HK-2 (cell line): ENCODE results near the gene CDK19.
"Not testable (repeated sequence)": the region's sequence is repeated elsewhere in the genome, so short reads cannot be mapped to it uniquely, and the experiment has no call there.

Experiments used
- DNase-seq: peaks from one replicate; pipeline ENCODE4 v3.0.0-alpha.2; 2018; ENCODE audit not compliant: unreplicated experiment

Gene CDK19

DNA sequence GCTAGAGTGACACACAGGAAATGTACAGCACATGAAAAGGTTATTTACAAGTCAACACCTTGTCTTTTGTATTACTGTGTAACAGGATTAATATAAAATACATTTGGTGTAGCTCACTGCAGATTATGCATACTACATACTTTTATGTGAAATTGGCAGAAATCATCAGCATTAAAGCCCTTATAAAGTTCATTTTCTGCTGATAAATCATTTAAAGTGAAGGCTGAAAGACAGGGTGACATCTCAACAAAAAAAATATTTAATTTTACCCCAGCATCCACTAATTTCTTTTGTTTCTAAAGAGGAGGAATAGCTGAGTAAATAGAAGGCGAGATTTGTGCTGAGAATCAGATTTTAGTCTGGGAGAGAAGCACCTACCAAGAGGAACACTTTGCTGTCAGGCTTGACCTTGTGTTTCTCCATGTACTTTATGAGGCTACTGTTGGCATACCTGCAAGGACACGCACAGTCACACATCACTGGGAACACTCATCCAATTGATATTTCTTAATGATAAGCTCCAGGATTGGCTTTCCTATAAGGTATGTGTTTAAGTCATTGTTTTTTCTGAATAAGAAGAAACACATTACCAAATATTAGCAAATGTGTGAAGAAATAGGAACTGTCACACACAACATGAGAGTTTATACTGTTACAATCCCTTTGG is 192.2 kb downstream of the CDK19 start:
- no peak for DNase-seq

DNA sequence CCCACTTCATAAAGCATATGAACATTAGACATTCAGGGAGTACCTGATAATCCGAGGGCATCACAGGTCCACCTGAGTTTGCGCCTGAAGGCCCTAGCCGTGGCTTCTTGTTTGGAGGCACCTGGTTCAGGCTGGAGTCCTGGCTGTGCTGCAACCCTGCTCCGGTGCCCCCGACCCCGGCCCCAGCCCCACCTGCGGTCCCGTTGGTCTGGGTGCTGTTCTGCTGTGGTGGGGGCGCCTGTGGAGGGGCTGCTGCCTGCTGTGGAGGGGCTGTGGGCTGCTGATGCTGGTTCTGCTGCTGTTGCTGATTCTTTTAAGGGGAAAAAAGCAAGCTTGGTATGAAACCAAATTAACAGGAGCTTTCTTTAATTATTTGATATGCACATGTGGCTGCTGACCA is 194.2 kb downstream of the CDK19 start:
- no peak for DNase-seq

DNA sequence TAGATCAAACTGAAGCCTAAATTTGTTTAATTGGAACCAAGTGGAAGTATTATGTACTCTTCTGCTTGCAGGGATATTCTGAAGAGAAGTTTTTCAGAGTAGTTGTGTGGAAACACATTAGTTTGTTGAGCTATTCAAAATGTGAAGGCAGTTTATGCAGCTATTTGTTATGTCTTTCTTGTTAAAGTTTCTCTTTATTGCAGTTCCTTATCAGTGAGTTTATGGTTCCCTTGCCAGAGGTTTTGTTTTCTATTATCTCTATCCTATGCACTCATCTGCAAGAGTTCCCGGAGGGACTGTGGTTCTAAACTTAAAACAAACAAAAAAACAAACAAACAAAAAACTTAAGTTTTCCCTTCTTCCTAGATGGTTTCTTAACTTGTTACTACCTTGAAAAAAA is 195.2 kb downstream of the CDK19 start:
- no peak for DNase-seq

DNA sequence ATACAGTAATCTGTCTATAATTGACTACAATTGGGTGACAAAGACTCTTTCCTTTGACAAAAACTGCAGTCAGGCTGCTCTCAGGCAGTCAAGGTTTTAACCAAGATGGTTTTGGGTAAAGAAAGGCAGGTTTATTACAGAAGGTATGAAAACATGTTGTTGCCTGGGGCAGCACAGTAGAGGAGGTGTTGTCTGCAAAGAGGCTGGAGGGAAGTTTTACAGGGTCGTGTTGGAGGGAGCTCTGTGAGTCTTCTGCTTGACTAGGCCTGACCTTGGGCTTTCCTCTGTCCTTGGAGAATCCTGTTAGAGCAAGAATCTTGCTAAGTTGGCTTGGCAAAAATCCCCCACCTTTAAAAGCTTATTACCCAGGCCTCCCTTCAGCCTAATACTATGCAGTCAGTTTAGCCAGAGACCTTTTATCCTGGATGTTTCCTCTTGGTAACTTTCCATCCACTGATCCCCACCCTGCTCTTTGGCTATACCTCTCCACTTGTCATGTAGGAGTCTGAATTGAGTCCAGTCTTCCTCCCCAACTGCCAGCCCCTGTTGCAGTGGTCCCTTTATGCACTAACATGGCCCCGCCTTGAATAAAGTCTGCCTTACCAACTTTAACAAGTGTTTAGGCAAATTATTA is 195.9 kb downstream of the CDK19 start:
- no peak for DNase-seq

DNA sequence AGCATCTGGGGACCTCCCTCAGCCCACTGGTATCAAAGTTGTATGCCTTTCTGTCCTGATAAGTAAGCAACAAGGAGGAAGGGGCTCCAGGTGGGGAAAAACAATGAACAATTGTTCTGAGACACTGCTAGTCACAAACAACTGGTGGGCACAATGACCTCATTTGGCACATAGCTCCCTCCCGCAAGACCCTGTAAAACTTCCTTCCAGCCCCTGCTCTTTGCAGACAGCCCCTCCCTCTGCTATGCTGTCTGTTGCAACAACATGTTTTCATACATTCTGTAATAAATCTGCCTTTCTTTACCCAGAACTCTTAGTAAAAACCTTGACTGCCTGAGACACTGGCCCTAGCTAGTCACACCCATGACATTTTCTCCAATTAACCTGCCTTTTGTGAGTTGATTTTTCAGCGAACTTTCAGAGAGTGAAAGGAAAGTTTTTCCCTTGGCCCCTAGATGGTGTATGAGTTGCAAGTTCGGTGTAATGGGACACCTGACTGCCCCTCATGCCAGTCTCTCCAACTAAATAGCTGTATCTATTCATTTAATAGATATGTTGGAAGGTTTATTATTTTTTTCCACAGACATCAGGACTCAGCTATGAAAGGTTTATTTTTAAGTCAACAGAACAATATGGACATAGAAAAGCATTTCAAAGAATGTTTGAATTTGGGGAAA is 196.5 kb downstream of the CDK19 start:
- no peak for DNase-seq

DNA sequence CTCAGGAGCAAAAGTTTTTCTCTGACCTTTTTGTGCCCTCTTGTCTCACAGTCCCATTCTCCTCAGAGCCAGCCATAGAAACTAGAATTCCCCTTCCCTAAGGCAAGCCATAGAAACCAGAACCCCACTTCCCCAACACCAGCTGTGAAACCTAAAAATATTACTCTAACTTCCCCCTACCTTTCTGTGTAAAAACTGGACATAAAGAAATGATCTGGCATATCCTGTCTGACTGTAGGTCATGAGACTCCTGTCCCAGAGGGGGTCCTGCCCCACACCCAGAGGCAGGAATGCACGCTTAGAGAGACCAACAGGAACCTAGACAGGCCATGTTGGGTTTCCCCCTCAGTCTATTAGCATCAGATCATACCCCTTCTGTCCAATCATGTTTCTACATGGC is 198.2 kb downstream of the CDK19 start:
- DNase-seq: no peak

DNA sequence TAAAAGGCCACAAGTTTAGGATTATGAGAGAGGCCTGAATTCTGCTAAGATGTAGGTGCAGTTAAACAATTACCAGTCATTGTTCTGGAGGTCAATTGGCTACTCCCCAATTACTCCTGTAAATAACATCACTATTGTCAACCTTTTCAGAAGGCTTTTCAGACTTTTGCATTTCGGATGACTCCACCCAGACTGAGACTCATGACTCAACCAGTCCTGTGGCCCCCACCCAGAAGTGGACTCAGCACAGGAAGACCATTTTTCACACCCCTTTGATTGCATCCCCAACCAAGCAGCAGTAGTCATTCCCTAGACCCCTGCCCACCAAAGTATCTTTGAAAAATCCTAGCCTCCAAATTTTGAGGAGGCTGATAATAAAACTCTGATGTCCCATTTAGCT is 199.5 kb downstream of the CDK19 start:
- no peak for DNase-seq

DNA sequence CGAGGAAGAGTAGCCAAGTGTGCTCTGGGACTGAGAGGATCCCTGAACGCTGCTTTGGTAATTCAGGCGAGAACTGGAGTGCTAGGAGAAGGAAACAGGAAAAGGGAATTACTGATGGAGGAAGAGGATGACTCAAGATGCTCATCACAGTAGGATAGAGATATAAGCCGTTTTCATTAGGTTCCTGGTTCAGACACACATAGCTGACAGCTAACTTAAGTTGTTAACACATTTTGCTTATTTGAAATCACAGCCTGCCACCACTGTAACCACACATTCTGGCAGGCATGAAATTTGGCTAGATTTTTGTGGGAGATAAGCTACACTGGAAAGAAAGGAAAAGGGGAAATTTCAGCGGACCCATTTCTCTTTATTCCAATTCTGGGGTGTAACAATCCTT is 200.7 kb downstream of the CDK19 start:
- DNase-seq: no peak

DNA sequence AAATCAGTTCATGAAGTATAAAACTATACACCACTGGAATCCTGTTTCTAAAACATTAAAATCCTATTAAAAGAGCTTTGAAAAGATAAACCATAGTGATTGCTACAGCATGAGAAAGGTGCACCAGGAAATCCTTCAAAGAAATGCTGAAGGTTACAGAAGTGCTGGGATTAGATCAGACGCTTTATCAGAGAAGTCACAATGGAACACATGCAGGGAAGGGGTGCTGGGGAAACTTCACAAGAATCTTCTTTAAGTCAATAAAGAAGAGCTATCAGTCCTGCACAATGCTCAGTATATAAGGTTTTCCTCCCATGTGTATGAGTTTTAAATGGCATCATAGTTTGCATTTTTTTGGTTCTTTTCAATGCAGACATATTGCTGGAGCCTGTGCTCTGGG is 201.2 kb downstream of the CDK19 start:
- DNase-seq: no peak

DNA sequence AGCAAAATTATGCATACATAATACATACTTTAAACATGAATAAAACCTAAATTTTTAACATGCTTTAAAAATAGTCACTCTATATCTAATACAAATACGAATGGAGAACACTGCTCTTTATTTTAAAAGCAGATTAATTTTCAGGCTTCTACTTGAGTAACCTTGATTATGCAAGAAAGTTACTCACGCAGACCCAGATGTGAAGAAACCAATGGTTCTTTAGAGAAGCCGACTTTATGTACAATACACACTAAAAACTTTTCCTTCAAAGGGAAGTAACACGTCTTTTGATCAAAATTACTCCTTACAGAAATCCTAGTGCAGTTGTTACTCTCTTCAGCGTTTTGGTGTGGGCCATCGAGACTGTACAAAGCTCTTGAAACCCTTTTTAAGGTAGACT is 201.9 kb downstream of the CDK19 start:
- DNase-seq: no peak

DNA sequence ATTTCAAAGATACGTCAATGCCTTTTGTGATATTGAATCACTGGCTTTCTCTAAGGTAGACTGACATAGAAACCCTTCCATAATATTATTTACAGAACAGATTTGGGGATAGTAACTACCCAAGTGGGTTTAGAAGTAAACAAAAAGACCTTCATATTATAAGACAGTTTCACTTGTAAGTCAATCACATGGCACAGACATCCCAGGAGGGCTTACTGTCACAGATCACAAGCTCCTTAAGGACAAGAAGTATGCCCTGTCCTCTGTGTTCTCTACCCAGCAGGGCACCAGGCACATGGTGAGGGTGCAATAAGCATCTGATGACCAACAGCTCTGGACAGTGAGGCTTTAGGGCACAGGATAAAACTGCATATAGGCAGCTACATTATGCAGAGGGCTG is 203.0 kb downstream of the CDK19 start:
- no peak for DNase-seq

DNA sequence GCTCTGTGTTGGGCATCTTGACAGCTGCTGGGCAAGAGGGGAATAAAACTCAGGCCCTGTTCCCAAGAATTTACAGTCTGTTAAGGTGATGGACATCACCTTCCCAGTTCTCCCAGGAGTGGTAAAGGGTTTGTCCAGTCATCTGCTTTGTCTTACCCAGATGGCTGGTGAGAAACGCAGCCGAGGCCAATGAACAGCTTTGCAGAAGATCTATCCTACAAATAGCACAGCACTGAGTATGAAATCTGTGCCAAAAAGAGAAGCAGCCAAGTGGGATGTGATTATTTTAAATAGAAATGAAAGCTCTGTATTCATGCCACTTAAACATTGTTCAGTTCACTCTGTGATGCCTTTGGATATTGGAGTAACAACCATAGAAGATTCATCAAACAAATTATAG is 206.2 kb downstream of the CDK19 start:
- DNase-seq: no peak

DNA sequence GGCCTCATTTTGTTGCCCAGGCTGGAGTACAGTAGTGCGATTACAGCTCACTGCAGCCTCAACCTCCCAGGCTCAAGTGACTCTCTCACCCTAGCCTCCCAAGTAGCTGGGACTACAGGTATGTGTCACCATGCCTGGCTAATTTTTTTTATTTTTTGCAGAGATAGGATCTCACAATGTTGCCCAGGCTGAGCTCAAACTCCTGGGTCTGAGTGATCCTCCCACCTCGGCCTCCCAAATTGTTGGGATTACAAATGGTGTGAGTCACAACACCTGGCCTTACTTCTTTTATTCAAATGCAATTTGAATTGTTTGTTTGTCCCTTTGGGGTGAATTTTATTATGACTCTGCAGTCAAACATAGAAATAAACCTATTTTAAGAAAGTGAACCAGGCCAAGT is 207.1 kb downstream of the CDK19 start:
- no peak for DNase-seq

DNA sequence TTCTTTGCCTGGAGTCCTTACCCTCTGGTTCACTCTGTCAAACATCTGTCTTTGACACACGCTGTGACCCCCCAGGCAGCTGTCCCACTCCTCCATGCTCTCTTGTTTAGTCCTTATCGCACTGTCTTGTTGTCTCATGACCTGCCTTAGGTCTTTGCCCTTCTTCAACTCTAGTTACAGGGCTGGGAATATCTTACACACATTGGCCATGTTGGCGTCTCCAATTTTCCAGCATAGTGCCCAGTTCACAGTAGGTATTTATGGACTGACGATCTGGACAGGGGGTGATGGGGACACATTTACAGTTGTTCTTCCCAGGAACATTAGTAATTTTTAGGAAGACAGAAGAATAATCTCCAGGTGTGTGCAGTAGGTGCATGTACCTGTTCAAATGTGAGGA is 209.1 kb downstream of the CDK19 start:
- no peak for DNase-seq

DNA sequence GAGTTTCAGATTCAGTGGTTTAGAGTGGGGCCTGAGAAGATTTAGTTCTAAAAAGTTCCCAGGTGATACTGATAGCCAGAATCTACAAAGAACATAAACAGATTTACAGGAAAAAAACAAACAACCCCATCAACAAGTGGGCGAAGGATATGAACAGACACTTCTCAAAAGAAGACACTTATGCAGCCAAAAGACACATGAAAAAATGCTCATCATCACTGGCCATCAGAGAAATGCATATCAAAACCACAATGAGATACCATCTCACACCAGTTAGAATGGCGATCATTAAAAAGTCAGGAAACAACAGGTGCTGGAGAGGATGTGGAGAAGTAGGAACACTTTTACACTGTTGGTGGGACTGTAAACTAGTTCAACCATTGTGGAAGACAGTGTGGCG is 214.6 kb downstream of the CDK19 start:
- DNase-seq: not testable (repeated sequence)

DNA sequence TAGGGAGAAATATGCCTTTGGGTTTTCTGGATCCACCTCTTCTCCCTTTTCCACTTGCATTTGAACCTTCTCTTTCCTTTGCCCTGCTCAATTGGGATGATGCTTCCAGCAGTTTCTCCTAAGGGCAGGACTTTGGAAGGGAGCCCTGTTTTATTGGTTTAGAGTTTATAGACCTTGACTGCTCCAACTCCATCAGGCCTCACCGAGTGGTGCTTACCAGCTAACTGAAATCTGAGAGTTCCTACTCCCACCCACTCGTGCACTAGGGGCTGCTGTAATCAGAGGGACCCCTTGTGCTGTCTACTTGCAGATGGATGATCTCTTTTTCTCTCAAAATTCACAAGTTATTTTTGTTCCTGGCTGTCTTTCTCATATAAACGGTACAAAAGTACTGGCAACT is 217.5 kb downstream of the CDK19 start:
- no peak for DNase-seq

DNA sequence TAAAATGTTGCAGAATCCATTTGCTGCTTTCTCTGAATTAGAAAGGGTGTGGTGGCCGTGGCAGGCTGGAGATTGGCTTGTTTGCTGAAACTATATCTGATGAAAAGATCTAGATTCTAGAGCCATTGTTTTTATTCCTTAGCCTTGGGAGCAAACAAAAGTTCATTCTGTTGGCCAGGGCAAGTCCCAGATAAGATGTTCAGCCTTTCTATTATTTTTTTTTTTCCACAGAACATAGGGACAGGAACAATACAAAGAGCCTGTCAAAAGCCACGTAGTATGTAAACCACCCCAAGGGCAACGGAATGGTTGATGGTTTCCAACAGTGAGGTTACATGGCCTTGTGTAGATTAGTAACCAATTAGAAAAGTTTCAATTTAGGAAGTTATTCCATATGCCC is 218.9 kb downstream of the CDK19 start:
- DNase-seq: no peak

DNA sequence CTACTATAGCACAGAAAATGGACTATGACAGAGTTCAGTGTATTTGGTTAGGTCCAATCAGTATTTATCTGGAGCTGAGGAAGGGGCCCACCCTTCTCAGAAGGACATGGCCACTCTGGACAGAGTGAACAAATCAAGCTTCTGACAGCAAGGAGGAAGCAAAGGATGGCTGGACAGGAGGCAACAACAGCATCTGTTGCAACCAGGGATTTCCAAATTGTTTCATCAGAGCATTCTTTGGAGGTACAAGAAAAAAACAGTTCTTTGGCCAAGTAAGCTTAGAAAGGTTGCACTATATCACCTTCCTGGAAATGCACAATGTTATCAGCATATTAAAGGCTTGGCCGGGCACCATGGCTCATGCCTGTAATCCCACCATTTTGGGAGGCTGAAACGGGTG is 220.2 kb downstream of the CDK19 start:
- DNase-seq: no peak

DNA sequence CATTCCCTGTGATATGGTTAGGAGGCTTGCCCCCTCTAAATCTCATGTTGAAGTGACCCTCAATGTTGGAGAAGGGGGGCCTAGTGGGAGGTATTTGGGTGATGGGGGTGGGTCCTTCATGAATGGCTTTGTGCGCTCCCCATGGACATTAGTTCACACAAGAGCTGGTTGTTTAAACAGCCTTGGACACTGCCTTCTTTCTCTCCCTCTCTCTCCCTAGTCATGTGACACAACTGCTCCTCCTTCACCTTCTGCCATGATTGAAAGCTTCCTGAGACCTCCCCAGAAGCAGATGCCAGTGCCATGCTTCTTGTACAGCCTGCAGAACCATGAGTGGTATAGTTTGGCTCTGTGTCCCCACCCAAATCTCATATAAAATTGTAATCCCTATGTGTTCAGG is 221.6 kb downstream of the CDK19 start:
- DNase-seq: no peak

DNA sequence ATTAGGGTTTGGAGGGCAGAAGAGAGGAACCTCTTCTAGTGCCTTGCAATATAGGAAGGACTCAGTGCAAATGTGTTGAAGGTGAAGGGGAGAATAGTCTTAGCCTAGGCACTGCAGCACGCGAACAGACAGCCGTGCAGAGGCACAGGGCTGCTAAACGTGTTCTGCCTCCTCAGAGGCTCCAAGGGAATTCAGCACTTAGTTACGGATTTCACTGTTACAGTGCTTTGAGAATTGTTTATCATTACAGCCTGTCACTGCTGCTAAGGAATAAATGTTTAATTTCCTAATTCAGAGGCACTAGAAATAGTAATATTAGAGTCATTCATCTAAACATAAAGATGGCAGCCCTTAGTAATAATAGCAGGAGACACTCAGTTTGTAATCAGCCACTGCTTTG is 222.5 kb downstream of the CDK19 start:
- DNase-seq: no peak

DNA sequence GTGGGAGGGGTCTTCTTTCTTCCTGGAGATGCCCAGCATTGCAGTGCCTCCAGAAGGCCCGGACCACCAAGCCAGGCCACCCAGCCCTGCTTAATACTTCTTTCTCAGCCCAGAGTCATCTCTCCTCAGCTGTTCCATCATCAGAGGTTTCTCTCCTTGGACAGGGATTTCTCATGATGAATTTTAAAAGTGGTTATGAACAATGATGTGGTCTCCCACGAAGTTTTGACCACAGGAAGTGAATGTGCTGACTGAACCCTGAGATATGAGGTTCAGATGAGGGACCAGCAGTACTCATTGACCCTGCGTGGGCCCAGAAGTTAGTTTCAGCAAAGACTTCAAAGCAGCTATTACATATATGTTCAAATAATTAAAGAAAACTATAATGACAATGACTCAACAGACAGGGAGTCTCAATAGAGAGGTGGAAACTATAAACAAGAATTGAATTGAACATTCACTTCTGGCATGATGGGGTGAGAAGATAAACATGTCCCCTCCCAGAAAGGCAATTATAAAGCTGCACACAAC is 224.4 kb downstream of the CDK19 start:
- DNase-seq: no peak

DNA sequence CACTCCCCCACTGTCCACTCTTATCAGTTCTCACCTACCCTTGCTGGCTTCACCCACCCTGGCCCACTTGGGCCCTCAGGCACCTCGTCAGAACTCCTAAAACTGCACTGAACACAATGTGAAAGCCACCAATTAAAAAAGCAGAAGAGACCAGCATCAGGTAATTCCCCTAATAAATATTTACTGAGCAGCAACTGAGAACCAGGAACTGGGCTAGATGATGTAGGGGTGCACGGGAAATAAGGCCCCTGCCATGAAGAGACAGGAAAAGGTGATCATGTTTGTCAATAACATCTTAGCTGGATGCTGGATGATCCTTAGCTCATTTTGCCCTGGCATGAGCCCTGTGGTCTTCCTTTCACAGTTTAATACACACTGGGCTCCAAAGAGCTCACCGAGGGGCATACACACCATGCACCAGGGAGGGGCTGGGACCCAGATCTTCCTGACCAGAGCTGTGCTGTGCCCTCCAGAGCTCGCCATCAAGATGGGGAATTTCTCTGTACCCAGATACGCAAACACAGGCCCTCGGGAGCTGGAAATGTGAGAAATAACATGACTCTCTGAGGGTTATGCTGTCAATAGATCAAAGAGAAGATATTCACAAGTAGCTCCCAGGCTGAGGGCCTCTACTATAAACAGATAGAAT is 225.3 kb downstream of the CDK19 start:
- DNase-seq: no peak

DNA sequence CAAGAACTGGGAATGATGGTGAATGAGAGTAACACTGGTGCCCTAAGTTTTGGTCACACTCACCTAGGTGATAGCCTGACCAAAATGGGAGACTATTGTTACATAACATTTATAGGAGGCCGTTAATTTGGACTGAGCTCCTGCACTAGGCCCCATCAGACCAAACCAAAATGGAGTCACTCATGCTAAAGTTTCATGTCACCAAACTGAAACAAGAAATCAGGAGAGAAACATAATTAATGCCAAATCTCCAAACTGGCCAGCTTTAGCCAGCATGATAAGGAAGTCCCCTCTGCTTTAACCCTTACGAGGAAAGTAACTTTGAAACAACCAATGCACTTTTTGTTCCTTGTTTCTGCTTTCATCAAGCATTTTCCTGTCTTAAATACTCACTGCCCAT is 227.9 kb downstream of the CDK19 start:
- DNase-seq: no peak
